GM21737 (cell line): ENCODE results near the gene ALCAM.

Experiments
- ATAC-seq: cut with Tn5 transposase; IDR thresholded peaks from one replicate; pipeline ENCODE4 v1.9.1; 2021; ENCODE audit warnings: mild to moderate bottlenecking, moderate library complexity; ENCODE audit not compliant: unreplicated experiment

Gene ALCAM

GRCh38 chr3:105355408-105356061, 11.2 kb upstream of the ALCAM start:
- ATAC-seq = no peak

- ATAC-seq = no peak
Measured at GRCh38 chr3:105356396-105356795, 10.3 kb upstream of the ALCAM start.

- no peak for ATAC-seq
Measured at GRCh38 chr3:105356988-105357387, 9.7 kb upstream of the ALCAM start.

GRCh38 chr3:105359098-105359762, 7.5 kb upstream of the ALCAM start:
- no peak for ATAC-seq

GRCh38 chr3:105360003-105360402, 6.7 kb upstream of the ALCAM start:
- no peak for ATAC-seq

- no peak for ATAC-seq
Measured at GRCh38 chr3:105362021-105362665, 4.6 kb upstream of the ALCAM start.

GRCh38 chr3:105364128-105364527, 2.6 kb upstream of the ALCAM start:
- ATAC-seq = no peak

GRCh38 chr3:105365081-105365390, 1.7 kb upstream of the ALCAM start:
- ATAC-seq = no peak

GRCh38 chr3:105365391-105366325, 1.1 kb upstream of the ALCAM start:
- no peak for ATAC-seq

GRCh38 chr3:105367063-105367405, 325 bp downstream of the ALCAM start:
- ATAC-seq = no peak

- ATAC-seq = peak; percentile 22
Measured at GRCh38 chr3:105367406-105368213, 901 bp downstream of the ALCAM start.

GRCh38 chr3:105368566-105369499, 2.1 kb downstream of the ALCAM start:
- ATAC-seq = peak; percentile 23

- ATAC-seq = peak; percentile 16
Measured at GRCh38 chr3:105369500-105370371, 3.0 kb downstream of the ALCAM start.

- no peak for ATAC-seq
Measured at GRCh38 chr3:105373383-105373782, 6.7 kb downstream of the ALCAM start.

GRCh38 chr3:105375750-105376511, 9.2 kb downstream of the ALCAM start:
- ATAC-seq = no peak

- no peak for ATAC-seq
Measured at GRCh38 chr3:105377716-105378115, 11.0 kb downstream of the ALCAM start.

GRCh38 chr3:105385179-105385578, 18.5 kb downstream of the ALCAM start:
- no peak for ATAC-seq
